GM18505 (cell line): ENCODE data around the gene KLF13.

Experiments used
- ATAC-seq: cut with Tn5 transposase; IDR thresholded peaks from one replicate; pipeline ENCODE4 v1.9.1; 2021; ENCODE audit not compliant: unreplicated experiment
- POLR2A ChIP-seq: IDR thresholded peaks from 4 replicates; pipeline ENCODE4 v1.6.1; 2011; ENCODE audit warnings: borderline replicate concordance; ENCODE audit not compliant: insufficient read depth, insufficient read length; ENCODE audit errors: extremely low read depth

Gene KLF13

GRCh38 chr15:31293655-31294054 lies 33.0 kb upstream of the KLF13 start:
- no peak for TF ChIP-seq POLR2A
- ATAC-seq = no peak

- ATAC-seq = no peak
- TF ChIP-seq POLR2A = no peak
These were observed 32.6 kb upstream of the KLF13 start for GRCh38 chr15:31294067-31294466.

GRCh38 chr15:31295658-31296057 lies 31.0 kb upstream of the KLF13 start:
- no peak for TF ChIP-seq POLR2A
- ATAC-seq = no peak

- no peak for ATAC-seq
- TF ChIP-seq POLR2A = no peak
These were observed 30.4 kb upstream of the KLF13 start for GRCh38 chr15:31296219-31296645.

GRCh38 chr15:31296646-31297574 lies 29.7 kb upstream of the KLF13 start:
- no peak for TF ChIP-seq POLR2A
- ATAC-seq = no peak

- ATAC-seq = no peak
- TF ChIP-seq POLR2A = no peak
These were observed 28.8 kb upstream of the KLF13 start for GRCh38 chr15:31297575-31298456.

GRCh38 chr15:31298707-31299172 lies 27.9 kb upstream of the KLF13 start:
- no peak for ATAC-seq
- TF ChIP-seq POLR2A = no peak

- ATAC-seq = no peak
These were observed 26.4 kb upstream of the KLF13 start for GRCh38 chr15:31300208-31300661.

GRCh38 chr15:31300981-31301672 lies 25.5 kb upstream of the KLF13 start:
- no peak for ATAC-seq

More at GRCh38 chr15:31300208-31300661, 26.4 kb upstream of the KLF13 start:
- no peak for TF ChIP-seq POLR2A

GRCh38 chr15:31301673-31301990 lies 25.0 kb upstream of the KLF13 start:
- no peak for ATAC-seq
- no peak for TF ChIP-seq POLR2A

More at GRCh38 chr15:31300981-31301672, 25.5 kb upstream of the KLF13 start:
- TF ChIP-seq POLR2A = no peak

- TF ChIP-seq POLR2A = no peak
- no peak for ATAC-seq
These were observed 24.5 kb upstream of the KLF13 start for GRCh38 chr15:31302029-31302657.
